GM18505 (cell line): Measurements from ENCODE around the gene CAMTA1.

ENCODE experiments used
- ATAC-seq: cut with Tn5 transposase; IDR thresholded peaks from one replicate; pipeline ENCODE4 v1.9.1; 2021; ENCODE audit not compliant: unreplicated experiment
- POLR2A ChIP-seq: IDR thresholded peaks from 4 replicates; pipeline ENCODE4 v1.6.1; 2011; ENCODE audit warnings: borderline replicate concordance; ENCODE audit not compliant: insufficient read depth, insufficient read length; ENCODE audit errors: extremely low read depth

The CAMTA1 gene

GRCh38 chr1:7583291-7584096 lies 798.2 kb downstream of the CAMTA1 start:
- no peak for TF ChIP-seq POLR2A

GRCh38 chr1:7584157-7584556 lies 798.9 kb downstream of the CAMTA1 start:
- no peak for TF ChIP-seq POLR2A
- ATAC-seq: no peak

More at GRCh38 chr1:7583291-7584096, 798.2 kb downstream of the CAMTA1 start:
- no peak for ATAC-seq

DNA sequence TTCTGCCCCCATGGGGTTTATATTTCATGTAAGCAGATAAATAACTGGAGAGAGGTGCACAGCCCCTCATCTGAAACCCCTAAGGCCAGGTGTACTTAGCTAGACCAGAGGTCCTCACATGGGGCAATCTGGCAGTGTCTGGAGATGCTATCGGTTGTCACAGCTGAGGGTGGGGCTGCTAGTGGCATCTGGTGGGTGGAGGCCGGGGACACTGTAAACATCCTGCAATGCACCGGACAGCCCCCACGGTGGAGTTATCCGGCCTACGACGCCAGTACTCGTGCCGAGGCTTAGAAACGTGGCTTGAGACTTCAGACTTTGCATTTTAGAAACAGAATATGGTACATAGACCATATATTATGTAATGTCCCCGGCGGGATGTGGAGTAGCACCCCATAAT lies 799.4 kb downstream of the CAMTA1 start:
- no peak for ATAC-seq
- no peak for TF ChIP-seq POLR2A

DNA sequence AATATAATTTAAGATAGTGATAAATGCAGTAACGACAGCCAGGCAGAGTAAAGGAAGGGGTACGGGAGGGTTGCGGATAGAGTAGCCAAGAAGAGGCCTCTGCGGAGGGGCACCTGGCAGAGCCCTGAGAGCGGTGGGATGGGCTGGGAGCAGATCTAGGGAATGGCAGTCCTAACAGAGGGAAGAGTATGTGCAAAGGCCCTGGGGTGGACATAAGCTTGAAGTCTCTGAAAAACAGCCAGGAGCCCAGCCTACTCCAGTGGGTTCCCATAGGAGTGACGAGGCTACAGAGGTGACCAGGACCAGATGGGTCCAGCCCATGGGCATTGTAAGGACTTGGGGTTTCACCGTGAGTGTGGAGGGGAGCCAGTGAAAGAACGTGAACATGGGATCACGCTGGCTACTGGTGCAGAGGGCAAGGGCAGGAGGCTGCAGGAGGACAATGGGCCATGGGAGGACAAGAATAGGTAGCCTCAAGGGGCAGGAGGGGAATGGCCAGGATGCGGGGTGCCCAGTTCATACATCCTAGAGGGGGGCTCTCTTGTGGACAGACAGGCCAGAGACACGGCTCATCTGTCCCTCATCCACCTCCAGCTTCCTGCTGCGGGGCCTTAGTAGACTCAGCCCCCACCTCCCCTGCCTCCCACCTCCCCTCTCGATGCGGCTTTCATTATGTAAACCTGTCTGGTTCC lies 800.1 kb downstream of the CAMTA1 start:
- no peak for TF ChIP-seq POLR2A
- no peak for ATAC-seq

- no peak for ATAC-seq
- no peak for TF ChIP-seq POLR2A
Observed at GRCh38 chr1:7586031-7586941, 801.0 kb downstream of the CAMTA1 start.

- no peak for TF ChIP-seq POLR2A
- ATAC-seq: no peak
Observed at GRCh38 chr1:7587108-7587772, 802.0 kb downstream of the CAMTA1 start.

- no peak for ATAC-seq
- TF ChIP-seq POLR2A: no peak
Observed at GRCh38 chr1:7587773-7588456, 802.7 kb downstream of the CAMTA1 start.

DNA sequence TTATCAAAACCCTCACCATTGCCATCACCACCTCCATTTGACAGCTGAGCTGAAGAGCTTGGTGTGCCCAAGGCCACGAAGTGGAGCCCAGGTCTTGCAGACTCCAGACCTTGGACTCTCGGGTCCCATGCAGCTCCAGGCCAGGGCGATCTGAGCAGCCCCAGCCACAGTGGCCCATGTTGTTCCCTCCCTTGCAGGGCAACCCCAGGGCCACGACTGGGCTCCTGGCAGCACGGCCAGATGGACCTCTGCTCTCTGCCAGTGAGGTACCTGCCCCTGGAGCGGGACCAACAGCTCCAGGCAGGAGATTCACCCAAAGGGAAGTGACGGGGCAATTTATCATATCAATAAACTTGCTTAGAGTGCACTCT lies 803.2 kb downstream of the CAMTA1 start:
- TF ChIP-seq POLR2A: no peak
- no peak for ATAC-seq

DNA sequence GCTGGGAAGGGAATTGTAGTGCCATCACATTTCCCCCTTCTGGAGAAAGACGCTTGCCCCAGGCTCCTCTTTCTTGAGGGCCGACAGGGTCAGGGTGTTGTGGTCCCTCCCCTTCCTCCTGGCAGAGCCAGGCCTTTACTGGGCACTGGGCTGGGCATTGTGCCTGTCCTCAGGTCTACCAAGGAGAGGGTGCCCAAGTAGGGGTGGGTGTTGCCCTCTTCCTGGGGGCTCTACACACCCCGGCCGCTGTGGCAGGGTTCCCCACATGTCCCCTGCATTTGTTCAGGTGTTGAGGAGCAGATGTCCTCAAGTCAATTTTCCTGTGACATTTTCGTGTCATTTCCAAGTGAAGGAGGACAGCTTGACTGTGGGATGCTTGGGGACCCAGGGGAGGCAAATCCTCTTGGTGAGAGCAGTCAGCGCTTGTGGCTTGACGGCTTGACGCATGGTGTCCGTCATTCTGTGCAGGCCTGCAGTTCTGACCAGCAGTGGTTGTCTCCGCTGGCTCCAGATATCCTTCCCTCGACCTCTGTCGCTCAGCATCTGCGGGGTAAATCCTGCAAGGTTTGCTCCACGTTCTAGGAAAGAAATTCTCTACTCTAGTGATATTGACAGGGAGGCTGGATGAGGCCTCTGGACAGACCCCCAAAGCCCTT lies 804.0 kb downstream of the CAMTA1 start:
- TF ChIP-seq POLR2A: no peak
- no peak for ATAC-seq

- ATAC-seq: no peak
- no peak for TF ChIP-seq POLR2A
Observed at GRCh38 chr1:7589774-7590425, 804.6 kb downstream of the CAMTA1 start.

DNA sequence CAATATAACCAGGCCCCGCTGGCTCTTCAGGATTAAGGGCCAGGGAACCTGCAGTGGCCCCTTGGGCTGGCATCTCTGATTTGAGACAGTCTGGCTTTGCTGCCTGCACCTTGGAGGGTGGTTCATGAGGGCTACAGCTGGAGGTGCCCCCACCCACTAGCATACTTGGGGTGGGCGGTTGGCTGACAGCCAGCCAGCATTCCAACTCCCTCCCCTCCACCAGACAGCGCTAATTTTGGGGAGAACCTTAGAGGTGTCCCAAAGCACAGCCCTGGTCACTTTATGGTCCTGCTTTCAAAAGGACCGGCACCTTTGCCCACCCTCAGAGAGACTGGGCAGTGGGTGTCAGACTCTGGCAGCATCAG lies 805.2 kb downstream of the CAMTA1 start:
- no peak for TF ChIP-seq POLR2A
- ATAC-seq: no peak
